CD14-positive monocyte (primary cell): Measurements from ENCODE around the gene IRGC. TPM values are rescaled to one million over a fixed set of nuclear protein-coding genes. Genes with fewer than 3 reads are reported as not detected.

Experiments
- DNase-seq, 3 donors: peaks; one replicate each; pipeline ENCODE4 v3.0.0-alpha.2; 2011 to 2022
- H2AFZ ChIP-seq: 2 replicates; pipeline ENCODE4 v1.6.0; 2012; ENCODE audit warnings: mild to moderate bottlenecking, low read depth, low read length, inconsistent platforms; ENCODE audit not compliant: insufficient read depth, poor library complexity, severe bottlenecking
- H3K27ac ChIP-seq, 2 donors: 1 replicate in 1 of 2; 2 replicates in 1 of 2; pipeline ENCODE4 v1.5.1; 2012 to 2013; ENCODE audit warnings: low read length in 2 of 2, control low read depth in 1 of 2, inconsistent platforms in 1 of 2, low read depth in 1 of 2, mild to moderate bottlenecking in 1 of 2
- H3K27me3 ChIP-seq, 2 donors: one replicate each; pipeline versions ENCODE4 v1.6.0 to v1.6.1; 2011 to 2013; ENCODE audit warnings: low read length in 2 of 2; ENCODE audit not compliant: control insufficient read depth in 2 of 2, insufficient read depth in 2 of 2
- H3K36me3 ChIP-seq, 2 donors: replicated peaks in 1 of 2; 1 replicate in 1 of 2; 2 replicates in 1 of 2; pipeline versions ENCODE4 v1.5.1 to v1.6.1; 2012 to 2013; ENCODE audit warnings: low read length in 2 of 2, control low read depth in 1 of 2, inconsistent platforms in 1 of 2, mild to moderate bottlenecking in 1 of 2; ENCODE audit not compliant: insufficient read depth in 2 of 2, control insufficient read depth in 1 of 2
- H3K4me1 ChIP-seq, 2 donors: 1 replicate in 1 of 2; 2 replicates in 1 of 2; pipeline versions ENCODE4 v1.5.1 to v1.6.1; 2012 to 2013; ENCODE audit warnings: low read length in 2 of 2, control low read depth in 1 of 2, inconsistent platforms in 1 of 2, mild to moderate bottlenecking in 1 of 2, moderate library complexity in 1 of 2; ENCODE audit not compliant: insufficient read depth in 2 of 2, control insufficient read depth in 1 of 2
- H3K4me2 ChIP-seq: replicated peaks from 2 replicates; pipeline ENCODE3; 2012; ENCODE audit warnings: low read length, moderate library complexity, mild to moderate bottlenecking; ENCODE audit not compliant: poor library complexity, severe bottlenecking; ENCODE audit errors: extremely low read depth
- H3K4me3 ChIP-seq, 3 experiments: fragments of 200-600 bp in 1 of 3; sonication (generic) in 1 of 3; replicated peaks in 1 of 3; 1 replicate in 2 of 3; 2 replicates in 1 of 3; pipeline ENCODE4 v1.5.1; 2011 to 2013; ENCODE audit warnings: low read length in 3 of 3, mild to moderate bottlenecking in 3 of 3, control low read depth in 2 of 3, low read depth in 2 of 3, inconsistent platforms in 1 of 3, moderate library complexity in 1 of 3
- H3K79me2 ChIP-seq: 2 replicates; pipeline ENCODE4 v1.6.0; 2012; ENCODE audit warnings: mild to moderate bottlenecking, control low read depth, inconsistent platforms, low read length, moderate library complexity; ENCODE audit not compliant: insufficient read depth
- H3K9ac ChIP-seq: 2 replicates; pipeline ENCODE4 v1.6.0; 2017; ENCODE audit warnings: low read length, mild to moderate bottlenecking; ENCODE audit not compliant: insufficient read depth, poor library complexity, severe bottlenecking
- H3K9me3 ChIP-seq, 2 donors: replicated peaks in 1 of 2; 1 replicate in 1 of 2; 2 replicates in 1 of 2; pipeline versions ENCODE4 v1.5.1 to v1.6.1; 2012 to 2013; ENCODE audit warnings: low read length in 2 of 2, control low read depth in 1 of 2; ENCODE audit not compliant: control insufficient read depth in 1 of 2, insufficient read depth in 1 of 2
- H4K20me1 ChIP-seq: 2 replicates; pipeline ENCODE4 v1.6.0; 2012; ENCODE audit warnings: mild to moderate bottlenecking, low read length, control low read depth, moderate library complexity; ENCODE audit not compliant: insufficient read depth
- H3K27ac Mint-ChIP-seq, 7 donors: one replicate each; pipeline ENCODE4 v1.8.0; 2020; ENCODE audit warnings: mild to moderate bottlenecking in 7 of 7, mixed read lengths in 7 of 7, moderate library complexity in 6 of 7, inconsistent platforms in 2 of 7
- H3K27me3 Mint-ChIP-seq, 3 donors: one replicate each; pipeline ENCODE4 v1.8.0; 2021 to 2022; ENCODE audit warnings: low read depth in 3 of 3, mild to moderate bottlenecking in 3 of 3, mixed read lengths in 3 of 3, moderate library complexity in 3 of 3, inconsistent platforms in 1 of 3
- H3K36me3 Mint-ChIP-seq, 2 donors: one replicate each; pipeline ENCODE4 v1.8.0; 2020; ENCODE audit warnings: mixed read lengths in 2 of 2, inconsistent platforms in 1 of 2, mild to moderate bottlenecking in 1 of 2
- H3K4me1 Mint-ChIP-seq: one replicate; pipeline ENCODE4 v1.8.0; 2020; ENCODE audit warnings: mild to moderate bottlenecking, mixed read lengths
- H3K4me3 Mint-ChIP-seq, 2 donors: one replicate each; pipeline ENCODE4 v1.8.0; 2020; ENCODE audit warnings: mild to moderate bottlenecking in 2 of 2, mixed read lengths in 2 of 2, moderate library complexity in 1 of 2
- H3K9me3 Mint-ChIP-seq, 7 donors: one replicate each; pipeline ENCODE4 v1.8.0; 2020 to 2022; ENCODE audit warnings: mixed read lengths in 7 of 7, mild to moderate bottlenecking in 6 of 7, moderate library complexity in 6 of 7, inconsistent platforms in 2 of 7
- WGBS: methylation state at CpG from one replicate; pipeline ENCODE4 v1.1.5; 2013; ENCODE audit warnings: missing lambda C conversion rate; ENCODE audit not compliant: insufficient coverage; 5-methylcytosine and 5-hydroxymethylcytosine counted together
- intact Hi-C, 2 donors: fragments of 100-400 bp; cut with micrococcal nuclease; formaldehyde crosslinking; loops; one replicate each; pipeline versions ENCODE4 v1.15.0 to v1.15.1; 2023
- polyA plus RNA-seq, 3 donors: library from polyadenylated mRNA; depleted of rRNA in 1 of 3; unstranded in 2 of 3; stranded (reverse) in 1 of 3; fragments of 300-500 nt in 2 of 3; fragments of >200 nt in 1 of 3; fragmentation: Illumina TruSeq in 2 of 3; gene quantifications; 1 replicate in 2 of 3; 2 replicates in 1 of 3; pipeline ENCODE4 v1.2.3, GENCODE V29; 2012 to 2021
- TF ChIP-seq, protein P1 (sequence below): fragments of 200-600 bp; IDR thresholded peaks from one replicate; pipeline ENCODE4 v1.8.0; 2022; ENCODE audit warnings: antibody characterized with exemption, mild to moderate bottlenecking

Gene IRGC
- polyA plus RNA-seq, 3 donors, result not detected

DNA sequence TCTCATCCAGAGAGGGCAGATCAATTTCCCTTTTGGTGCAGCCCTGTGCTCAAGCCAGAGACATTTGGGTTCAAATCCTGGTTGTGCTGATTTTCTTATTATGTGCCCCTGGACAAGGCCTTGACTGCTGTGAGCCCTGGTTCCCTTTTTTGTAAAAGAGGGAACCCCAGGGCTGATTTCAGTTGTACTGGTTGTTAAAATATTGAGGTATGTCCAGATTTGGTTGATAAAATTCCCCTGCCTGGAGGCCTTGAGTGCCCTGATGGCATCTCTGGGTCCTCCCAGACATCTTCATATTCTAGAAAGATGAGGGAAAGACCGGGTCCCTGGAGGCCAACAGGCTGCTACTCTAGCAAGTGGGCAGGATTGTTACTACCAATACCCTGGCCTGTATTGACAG, 31.6 kb upstream of the IRGC start:
- TF ChIP-seq, protein P1, sequence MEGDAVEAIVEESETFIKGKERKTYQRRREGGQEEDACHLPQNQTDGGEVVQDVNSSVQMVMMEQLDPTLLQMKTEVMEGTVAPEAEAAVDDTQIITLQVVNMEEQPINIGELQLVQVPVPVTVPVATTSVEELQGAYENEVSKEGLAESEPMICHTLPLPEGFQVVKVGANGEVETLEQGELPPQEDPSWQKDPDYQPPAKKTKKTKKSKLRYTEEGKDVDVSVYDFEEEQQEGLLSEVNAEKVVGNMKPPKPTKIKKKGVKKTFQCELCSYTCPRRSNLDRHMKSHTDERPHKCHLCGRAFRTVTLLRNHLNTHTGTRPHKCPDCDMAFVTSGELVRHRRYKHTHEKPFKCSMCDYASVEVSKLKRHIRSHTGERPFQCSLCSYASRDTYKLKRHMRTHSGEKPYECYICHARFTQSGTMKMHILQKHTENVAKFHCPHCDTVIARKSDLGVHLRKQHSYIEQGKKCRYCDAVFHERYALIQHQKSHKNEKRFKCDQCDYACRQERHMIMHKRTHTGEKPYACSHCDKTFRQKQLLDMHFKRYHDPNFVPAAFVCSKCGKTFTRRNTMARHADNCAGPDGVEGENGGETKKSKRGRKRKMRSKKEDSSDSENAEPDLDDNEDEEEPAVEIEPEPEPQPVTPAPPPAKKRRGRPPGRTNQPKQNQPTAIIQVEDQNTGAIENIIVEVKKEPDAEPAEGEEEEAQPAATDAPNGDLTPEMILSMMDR, result no peak
- Histone ChIP-seq H3K4me1 (peaks cover 55 to 58% of the 10 kb centered on the region in 2 donors), H3K36me3 (no peaks in the 10 kb centered on the region), H3K27ac (peak overlapping the region; percentile 65 to 72), H3K9ac (no peak overlapping the region), H4K20me1 (no peaks in the 10 kb centered on the region), H3K4me2 (no peak overlapping the region), H3K79me2 (no peaks in the 10 kb centered on the region), H3K27me3 (no peaks in the 10 kb centered on the region), H2AFZ (no peak overlapping the region), H3K4me3 (no peak overlapping the region), H3K9me3 (no peaks in the 10 kb centered on the region)
- Mint-ChIP-seq H3K27ac (peak overlapping the region; percentile 89 to 94 (median 92)), H3K4me3 (no peak overlapping the region), H3K27me3 (peaks cover 0 to 6% (median 3%) of the 10 kb centered on the region in 3 donors), H3K36me3 (peaks cover 0 to 5% of the 10 kb centered on the region in 2 donors), H3K4me1 (peaks cover 54% of the 10 kb centered on the region), H3K9me3 (peaks cover 0 to 5% (median 0%) of the 10 kb centered on the region in 7 donors)
- DNase-seq, result peak in 2 of 3 donors; percentile 62 to 68
- no CpG with 5 or more reads among the region's 1 CpG for WGBS
- intact Hi-C loops, result no loop called here

DNA sequence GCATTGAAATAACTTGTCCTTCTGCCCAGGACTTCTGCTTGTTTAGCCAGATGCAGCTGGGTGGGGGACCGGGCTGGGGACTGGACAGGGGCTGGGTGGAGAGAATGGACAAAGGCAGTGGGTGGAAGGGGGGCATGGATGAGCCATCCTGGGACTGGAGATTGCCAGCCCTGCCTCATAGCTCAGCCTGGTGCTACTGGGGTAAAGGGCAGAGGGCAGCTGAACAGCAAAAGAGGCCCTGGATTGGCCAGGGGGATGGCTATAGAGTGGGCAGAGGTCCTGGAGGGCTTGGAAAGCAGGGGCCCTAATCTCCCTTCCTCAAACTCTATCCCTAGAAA, 28.2 kb upstream of the IRGC start:
- intact Hi-C loops, result no loop called here
- peaks cover 3 to 4% of the 10 kb centered on the region in 2 donors for H3K36me3 Mint-ChIP-seq
- Histone ChIP-seq H3K4me1 (peaks cover 71% of the 10 kb centered on the region in 2 donors), H3K27me3 (no peaks in the 10 kb centered on the region), H3K79me2 (no peaks in the 10 kb centered on the region), H3K9me3 (peaks cover 9 to 17% of the 10 kb centered on the region in 2 donors), H3K9ac (no peak overlapping the region), H3K27ac (peak overlapping the region; percentile 65 to 71), H2AFZ (no peak overlapping the region), H3K4me2 (no peak overlapping the region), H3K4me3 (no peak overlapping the region), H3K36me3 (no peaks in the 10 kb centered on the region), H4K20me1 (no peaks in the 10 kb centered on the region)
- H3K27me3 Mint-ChIP-seq, result peaks cover 0 to 9% (median 2%) of the 10 kb centered on the region in 3 donors
- H3K27ac Mint-ChIP-seq, result peak overlapping the region in 5 of 7 donors; percentile 48 to 94 (median 91)
- no peak overlapping the region for H3K4me3 Mint-ChIP-seq
- DNase-seq, result no peak
- H3K4me1 Mint-ChIP-seq, result peaks cover 59% of the 10 kb centered on the region
- peaks cover 0 to 25% (median 20%) of the 10 kb centered on the region in 7 donors for H3K9me3 Mint-ChIP-seq
- WGBS, result 80% methylated on average over 1 of the region's 1 CpG
- TF ChIP-seq, protein P1, result no peak
